ENCODE results near the gene AAK1. TPM values are rescaled to one million over a fixed set of nuclear protein-coding genes. Genes with fewer than 3 reads are reported as not detected.

AAK1 gene
- total RNA-seq, 3 donors from 2014 or later (not counting 1 experiment from before 2014, with no cell fraction given) = 174 to 249 (median 204) TPM

DNA sequence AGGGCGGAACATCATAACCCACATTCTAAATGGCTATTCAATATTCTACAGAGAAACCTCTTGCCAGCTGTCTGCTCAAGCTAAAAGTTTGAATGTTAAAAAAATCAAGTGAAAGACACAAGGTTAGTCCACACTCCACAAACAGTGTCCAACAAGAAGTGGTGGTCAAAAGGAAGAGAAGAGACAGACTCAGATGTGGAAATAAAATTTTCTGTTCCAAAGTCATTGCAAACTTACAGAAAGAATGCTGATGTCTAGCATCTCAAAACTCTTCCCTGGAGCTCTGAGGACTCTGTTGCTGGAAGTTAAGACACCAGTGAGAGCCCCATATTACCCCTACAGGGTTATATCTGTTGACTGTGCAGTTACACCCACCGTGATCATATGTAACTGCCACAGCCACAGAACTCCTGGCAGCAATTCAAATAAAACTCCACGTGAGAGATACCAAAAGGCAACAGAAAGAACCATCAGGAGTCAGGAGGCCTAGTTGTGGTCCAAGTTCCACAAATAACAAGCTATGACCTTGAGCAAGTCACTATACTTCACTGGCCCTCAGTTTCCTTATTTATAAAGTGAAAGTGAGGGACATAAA, 60.9 kb downstream of the AAK1 start:
- H3K4me1 ChIP-seq (ENCODE audit: control insufficient read depth, insufficient read depth, low read length) = peaks cover 47% of the 10 kb centered on the region
- H3K27ac Mint-ChIP-seq = peak overlapping the region; percentile 71 to 86
- H3K27ac ChIP-seq (ENCODE audit: low read length) = peak overlapping the region; percentile 26
- H3K9me3 ChIP-seq (ENCODE audit: control insufficient read depth, insufficient read depth, low read length) = no peaks in the 10 kb centered on the region
- ATAC-seq (peak; percentile 58 to 74 (median 68)), DNase-seq (peak in 1 of 2 donors; percentile 56)
- H3K9me3 Mint-ChIP-seq = no peaks in the 10 kb centered on the region
- TF ChIP-seq CTCF (IDR thresholded peaks at IDR 0.05) = no peak
- no peaks in the 10 kb centered on the region for H3K36me3 Mint-ChIP-seq
- peak overlapping the region; percentile 78 for H3K4me3 Mint-ChIP-seq
- H3K4me3 ChIP-seq (ENCODE audit: low read length) = no peak overlapping the region
- peaks cover 72 to 81% of the 10 kb centered on the region in 2 donors for H3K4me1 Mint-ChIP-seq
- H3K36me3 ChIP-seq (ENCODE audit: control insufficient read depth, insufficient read depth, low read length) = no peaks in the 10 kb centered on the region
- 3% methylated on average over 2 of the region's 3 CpGs for WGBS (ENCODE audit: insufficient coverage)
- H3K27me3 Mint-ChIP-seq (ENCODE audit: low read depth in 2 of 2) = no peaks in the 10 kb centered on the region
- H3K27me3 ChIP-seq (ENCODE audit: control insufficient read depth, insufficient read depth, low read length) = no peaks in the 10 kb centered on the region
- intact Hi-C loops (cut with micrococcal nuclease) = no loop called here

GRCh38 chr2:69581774-69582581, 61.6 kb downstream of the AAK1 start:
- no peaks in the 10 kb centered on the region for H3K36me3 ChIP-seq (ENCODE audit: control insufficient read depth, insufficient read depth, low read length)
- WGBS (ENCODE audit: insufficient coverage) = 62% methylated on average over 3 of the region's 14 CpGs
- peak in 1 of 2 donors; percentile 41 for DNase-seq
- intact Hi-C loops (cut with micrococcal nuclease) = no loop called here
- H3K4me3 ChIP-seq (ENCODE audit: low read length) = no peak overlapping the region
- Mint-ChIP-seq H3K4me3 (peak overlapping the region; percentile 78), H3K27me3 (ENCODE audit: low read depth in 2 of 2) (no peaks in the 10 kb centered on the region), H3K9me3 (no peaks in the 10 kb centered on the region), H3K4me1 (peaks cover 76 to 88% of the 10 kb centered on the region in 2 donors), H3K27ac (peak overlapping the region; percentile 71 to 86), H3K36me3 (no peaks in the 10 kb centered on the region)
- no peak for TF ChIP-seq CTCF (IDR thresholded peaks at IDR 0.05)
- H3K27me3 ChIP-seq (ENCODE audit: control insufficient read depth, insufficient read depth, low read length) = no peaks in the 10 kb centered on the region
- no peak overlapping the region for H3K27ac ChIP-seq (ENCODE audit: low read length)
- H3K4me1 ChIP-seq (ENCODE audit: control insufficient read depth, insufficient read depth, low read length) = peaks cover 54% of the 10 kb centered on the region
- ATAC-seq = peak; percentile 29 to 52 (median 44)
- no peaks in the 10 kb centered on the region for H3K9me3 ChIP-seq (ENCODE audit: control insufficient read depth, insufficient read depth, low read length)

DNA sequence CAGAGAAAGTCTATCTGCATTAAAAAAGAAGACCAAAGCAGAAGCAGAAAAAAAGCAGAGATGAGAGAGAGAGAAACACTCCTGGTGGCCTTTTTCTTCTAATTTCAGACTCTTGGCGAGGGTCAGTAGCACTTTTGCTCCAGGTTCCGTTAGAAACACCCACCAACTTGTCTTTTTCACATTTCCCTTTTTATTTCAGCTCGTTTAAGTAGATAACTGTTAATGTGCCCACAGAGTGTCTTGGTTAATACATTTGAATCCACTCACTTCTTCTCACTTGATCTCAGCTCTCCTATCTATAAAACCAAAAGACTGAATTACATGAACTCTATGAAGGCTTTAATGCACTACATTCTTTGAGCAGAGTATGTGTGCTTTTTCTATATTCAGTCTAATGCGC, 63.1 kb downstream of the AAK1 start:
- Mint-ChIP-seq H3K36me3 (no peaks in the 10 kb centered on the region), H3K9me3 (no peaks in the 10 kb centered on the region), H3K27ac (peak overlapping the region; percentile 27 to 57), H3K4me3 (no peak overlapping the region), H3K27me3 (ENCODE audit: low read depth in 2 of 2) (no peaks in the 10 kb centered on the region), H3K4me1 (peaks cover 83 to 89% of the 10 kb centered on the region in 2 donors)
- Histone ChIP-seq H3K36me3 (ENCODE audit: control insufficient read depth, insufficient read depth, low read length) (no peaks in the 10 kb centered on the region), H3K27ac (ENCODE audit: low read length) (no peak overlapping the region), H3K27me3 (ENCODE audit: control insufficient read depth, insufficient read depth, low read length) (no peaks in the 10 kb centered on the region), H3K4me3 (ENCODE audit: low read length) (no peak overlapping the region), H3K4me1 (ENCODE audit: control insufficient read depth, insufficient read depth, low read length) (peaks cover 59% of the 10 kb centered on the region), H3K9me3 (ENCODE audit: control insufficient read depth, insufficient read depth, low read length) (no peaks in the 10 kb centered on the region)
- WGBS (ENCODE audit: insufficient coverage) = 60% methylated on average over 3 of the region's 4 CpGs
- ATAC-seq = no peak
- intact Hi-C loops (cut with micrococcal nuclease) = no loop called here
- no peak for TF ChIP-seq CTCF (IDR thresholded peaks at IDR 0.05)
- DNase-seq = no peak

Data from natural killer cell (primary cell).